ENCODE results near the gene ASXL3. TPM values are rescaled to one million over a fixed set of nuclear protein-coding genes. Genes with fewer than 3 reads are reported as not detected.

ASXL3 gene
- total RNA-seq, 4 donors from 2014 or later, result 0.44 to 1.5 (median 0.58) TPM

GRCh38 chr18:33575451-33575850 lies 2.6 kb upstream of the ASXL3 start:
- TF ChIP-seq CTCF (IDR thresholded peaks at IDR 0.05; ENCODE audit: low read depth), result no peak

- TF ChIP-seq CTCF (IDR thresholded peaks at IDR 0.05; ENCODE audit: low read depth), result no peak
Observed at GRCh38 chr18:33576999-33577646, 896 bp upstream of the ASXL3 start.

DNA sequence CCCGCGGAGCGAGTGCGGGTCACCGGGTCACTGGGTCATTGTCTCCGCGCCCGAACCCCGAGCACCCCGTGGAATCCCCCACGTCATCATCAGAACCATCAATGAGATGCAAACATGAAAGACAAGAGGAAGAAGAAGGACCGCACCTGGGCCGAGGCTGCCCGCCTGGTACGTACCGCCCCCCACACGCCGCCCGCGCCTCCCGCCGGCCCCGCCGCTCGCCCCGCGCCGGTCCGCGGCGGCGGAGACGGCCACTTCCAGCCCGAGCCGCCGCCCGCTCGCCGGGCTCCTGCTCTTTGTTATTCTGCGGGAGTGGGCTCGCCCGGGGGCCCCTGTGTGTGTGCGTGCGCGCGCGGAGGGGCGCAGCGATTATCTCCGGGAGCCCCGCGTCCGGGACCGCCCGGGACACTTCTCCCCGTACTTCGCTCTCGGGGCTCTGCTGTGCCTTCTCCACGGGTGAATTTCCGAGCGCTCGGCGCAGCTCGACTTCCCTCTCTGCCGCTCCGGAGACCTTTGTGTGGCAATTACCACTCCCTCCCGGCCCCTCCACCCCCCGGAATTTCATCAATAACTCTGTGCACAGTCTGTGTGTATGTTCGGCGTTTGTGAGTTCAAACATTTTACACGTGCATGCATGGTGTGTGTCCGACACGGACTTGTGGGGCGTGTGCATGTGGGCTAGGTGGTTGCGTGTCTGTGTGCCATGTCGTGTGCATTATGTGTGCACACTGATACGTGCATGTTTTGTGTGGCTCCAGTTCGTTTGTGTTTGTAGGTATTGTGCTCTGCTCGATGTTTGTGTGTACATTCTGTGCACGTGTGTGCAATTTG lies 714 bp downstream of the ASXL3 start:
- TF ChIP-seq CTCF (IDR thresholded peaks at IDR 0.05; ENCODE audit: low read depth), result no peak

- TF ChIP-seq CTCF (IDR thresholded peaks at IDR 0.05; ENCODE audit: low read depth), result no peak
Observed at GRCh38 chr18:33579349-33580215, 1.6 kb downstream of the ASXL3 start.

- TF ChIP-seq CTCF (IDR thresholded peaks at IDR 0.05; ENCODE audit: low read depth), result no peak
Observed at GRCh38 chr18:33580546-33580945, 2.5 kb downstream of the ASXL3 start.

GRCh38 chr18:33581856-33582255 lies 3.8 kb downstream of the ASXL3 start:
- TF ChIP-seq CTCF (IDR thresholded peaks at IDR 0.05; ENCODE audit: low read depth), result no peak

DNA sequence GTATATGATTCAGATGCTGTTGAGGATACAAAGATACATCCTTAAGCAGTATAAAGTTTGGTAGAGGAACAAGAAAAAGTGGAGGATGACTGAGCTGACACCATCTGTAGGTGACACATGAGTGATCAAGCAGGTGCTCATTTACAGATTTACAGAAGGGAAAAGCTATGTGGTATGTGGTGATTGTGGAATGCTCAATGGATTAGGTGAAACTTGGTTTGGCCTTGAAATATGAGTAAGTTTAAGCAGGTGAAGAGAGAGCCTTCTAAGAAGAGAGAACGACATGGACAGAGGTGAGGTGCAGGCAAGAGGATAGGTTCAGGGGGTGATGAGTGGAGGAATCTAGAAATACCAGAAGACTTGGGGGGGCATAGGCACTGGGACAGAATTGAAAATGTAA lies 5.9 kb downstream of the ASXL3 start:
- TF ChIP-seq CTCF (IDR thresholded peaks at IDR 0.05; ENCODE audit: low read depth), result no peak
